Activated T-cell treated with anti-CD3 and anti-CD28 coated beads for 4 hours (primary cell): Measurements from ENCODE around the gene NME4.
"Not testable (repeated sequence)": the region's sequence is repeated elsewhere in the genome, so short reads cannot be mapped to it uniquely, and the experiment has no call there.

ENCODE experiments used
- DNase-seq: peaks from one replicate; pipeline ENCODE4 v3.0.0-alpha.2; 2020

Gene NME4

GRCh38 chr16:399340-400019, 2.5 kb downstream of the NME4 start:
- DNase-seq: no peak

GRCh38 chr16:400061-400591, 3.1 kb downstream of the NME4 start:
- DNase-seq: no peak

DNA sequence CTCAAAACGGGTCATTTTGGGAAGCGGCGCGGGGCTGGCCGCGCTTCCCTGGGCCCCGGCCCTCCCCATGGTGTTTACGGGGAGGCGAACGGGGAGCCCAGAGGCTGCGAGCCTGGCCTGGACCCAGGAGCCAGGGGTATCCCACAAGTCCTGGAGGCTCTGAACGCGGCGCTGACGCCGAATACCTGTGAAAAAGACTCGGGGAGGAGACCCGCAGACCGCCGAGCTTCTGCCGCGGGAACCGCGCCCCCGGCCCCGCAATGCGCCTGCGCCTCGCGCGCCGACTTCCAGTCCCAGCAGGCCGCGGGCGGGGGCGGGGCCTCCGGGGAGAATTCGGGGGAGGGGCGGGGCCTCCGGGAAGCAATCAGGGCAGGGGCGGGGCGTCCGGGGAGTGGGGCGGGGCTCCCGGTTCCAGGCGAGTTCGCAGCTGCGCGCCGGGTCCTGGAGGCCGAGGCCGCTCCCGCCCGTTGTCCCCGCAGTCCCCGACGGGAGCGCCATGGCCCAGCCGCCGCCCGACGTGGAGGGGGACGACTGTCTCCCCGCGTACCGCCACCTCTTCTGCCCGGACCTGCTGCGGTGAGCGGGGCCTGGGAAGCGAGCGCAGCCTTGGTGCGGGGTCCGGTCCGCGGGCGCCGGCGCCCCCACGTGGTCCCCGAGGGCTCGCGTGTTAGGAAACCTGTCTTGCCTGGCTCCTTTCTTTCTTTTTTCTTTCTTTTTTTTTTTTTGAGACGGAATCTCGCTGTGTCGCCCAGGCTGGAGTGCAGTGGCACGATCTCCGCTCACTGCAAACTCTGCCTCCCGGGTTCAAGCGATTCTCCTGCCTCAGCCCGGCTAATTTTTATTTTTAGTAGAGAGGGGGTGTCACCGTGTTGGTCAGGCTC, 4.7 kb downstream of the NME4 start, which contains the start of gene DECR2:
DECR2 (plus strand) TSS at position 418 of the 881 bp plus-strand sequence; CDS start at position 497, 79 bp downstream.
- DNase-seq: peak; percentile 100

DNA sequence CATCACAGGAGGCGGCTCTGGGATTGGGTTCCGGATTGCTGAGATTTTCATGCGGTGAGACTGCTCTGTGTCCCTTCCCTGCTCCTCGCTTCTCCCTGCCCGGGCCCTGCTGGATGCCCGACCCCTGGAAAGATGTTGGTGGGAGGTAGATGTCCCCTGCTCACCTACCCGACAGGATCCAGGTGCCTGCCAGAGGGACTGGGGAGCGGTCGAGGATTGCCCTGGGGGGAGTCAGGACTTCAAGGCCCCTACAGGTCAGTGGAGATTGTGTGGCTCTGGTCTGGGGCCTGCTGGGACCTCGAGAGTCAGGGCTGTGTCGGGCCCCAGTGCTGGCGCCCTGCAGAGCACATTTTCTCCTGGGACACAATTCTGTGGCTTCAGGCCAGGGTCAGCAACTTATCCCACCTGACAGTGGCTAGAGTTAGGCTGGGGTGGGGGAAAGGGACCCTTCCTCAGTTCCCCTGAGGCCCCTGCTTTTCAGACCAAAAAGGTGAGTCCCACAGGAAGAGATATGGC, 8.0 kb downstream of the NME4 start:
- DNase-seq: no peak

- no peak for DNase-seq
Observed at GRCh38 chr16:405548-406506, 8.8 kb downstream of the NME4 start.

GRCh38 chr16:407253-407652, 10.3 kb downstream of the NME4 start:
- no peak for DNase-seq

- no peak for DNase-seq
Observed at GRCh38 chr16:410516-411178, 13.6 kb downstream of the NME4 start.

DNA sequence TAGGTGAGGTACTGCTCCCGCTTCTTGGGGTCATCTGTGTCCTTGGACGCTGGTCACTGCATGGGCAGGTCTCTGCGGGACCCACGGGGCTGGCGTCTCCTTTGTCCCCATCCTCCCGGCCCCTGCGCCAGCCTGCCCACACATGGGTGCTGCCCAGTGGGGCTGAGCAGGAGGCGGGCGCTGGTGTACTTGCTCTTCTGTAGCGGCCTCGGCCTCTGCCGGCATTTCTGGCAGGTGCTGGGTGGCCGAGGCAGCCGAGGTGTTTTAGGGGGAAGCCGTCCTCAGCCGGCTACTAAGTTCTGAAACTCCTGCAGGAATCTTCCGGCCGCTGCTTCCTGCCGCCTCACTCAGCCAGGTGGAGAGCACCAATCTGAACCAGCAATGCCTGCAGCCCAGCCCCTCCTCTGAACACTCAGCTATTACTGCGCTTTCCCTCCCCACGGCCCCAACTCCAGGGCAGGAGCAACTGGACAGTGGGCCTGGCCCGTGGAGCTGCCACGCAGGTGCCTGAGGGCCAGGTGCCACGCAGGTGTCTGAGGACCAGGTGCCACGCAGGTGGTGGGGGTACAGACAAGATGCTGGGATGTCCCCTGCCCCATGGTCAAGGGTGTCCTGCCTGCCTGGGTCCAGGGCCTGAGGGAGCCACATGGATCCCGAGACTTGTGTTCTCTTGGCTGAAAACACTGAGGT, 14.7 kb downstream of the NME4 start:
- no peak for DNase-seq

DNA sequence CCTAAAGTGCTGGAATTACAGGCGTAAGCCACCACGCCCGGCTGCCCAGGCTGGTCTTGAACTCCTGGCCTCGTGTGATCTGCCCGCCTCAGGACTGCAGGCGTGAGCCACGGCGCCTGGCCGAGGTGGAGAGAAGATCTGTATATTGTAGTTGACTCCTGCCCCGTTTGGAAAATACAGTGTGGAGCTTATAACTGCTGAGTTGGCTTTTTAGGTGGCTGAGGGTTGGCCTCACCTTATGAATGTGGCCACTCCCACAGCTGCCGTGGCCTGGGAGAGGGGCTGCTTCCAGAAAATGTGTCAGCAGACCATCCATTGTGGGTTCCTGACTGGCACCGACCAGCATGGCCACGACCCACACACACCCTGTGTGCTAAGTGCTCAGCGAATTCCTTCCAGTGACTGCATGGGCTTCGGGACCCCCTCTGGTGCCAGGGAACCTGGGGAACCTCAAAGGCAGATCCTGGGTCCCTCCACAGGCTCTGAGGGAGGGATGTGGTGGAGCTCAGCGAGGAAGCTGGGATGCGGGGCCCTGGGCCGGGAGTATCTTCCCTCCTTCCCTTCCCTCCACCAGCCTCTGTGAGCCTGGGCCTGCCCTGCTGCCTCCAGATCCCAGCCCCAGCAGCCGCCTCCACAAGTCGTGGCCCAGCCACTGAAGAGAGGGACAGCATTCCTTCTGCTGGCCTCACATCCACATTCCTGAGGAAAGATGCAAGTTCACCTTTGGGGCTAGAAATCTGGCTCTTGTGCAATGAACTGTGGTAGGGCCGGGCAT, 17.6 kb downstream of the NME4 start:
- DNase-seq: no peak

- not testable (repeated sequence) for DNase-seq
Observed at GRCh38 chr16:415170-415498, 18.1 kb downstream of the NME4 start.

DNA sequence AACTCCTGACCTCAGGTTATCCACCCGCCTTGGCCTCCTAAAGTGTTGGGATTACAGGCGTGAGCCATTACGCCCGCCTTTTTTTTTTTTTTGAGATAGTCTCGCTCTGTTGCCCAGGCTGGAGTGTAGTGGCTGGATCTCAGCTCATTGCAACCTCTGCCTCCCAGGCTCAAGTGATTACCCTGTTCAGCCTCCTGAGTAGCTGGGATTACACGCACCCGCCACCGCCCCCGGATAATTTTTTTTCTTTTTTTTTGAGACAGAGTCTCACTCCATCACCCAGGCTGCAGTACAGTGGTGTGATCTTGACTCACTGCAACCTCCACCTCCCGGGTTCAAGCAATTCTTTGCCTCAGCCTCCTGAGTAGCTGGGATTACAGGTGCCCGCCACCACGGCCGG, 25.2 kb downstream of the NME4 start:
- not testable (repeated sequence) for DNase-seq

- no peak for DNase-seq
Observed at GRCh38 chr16:424033-424622, 27.1 kb downstream of the NME4 start.

DNA sequence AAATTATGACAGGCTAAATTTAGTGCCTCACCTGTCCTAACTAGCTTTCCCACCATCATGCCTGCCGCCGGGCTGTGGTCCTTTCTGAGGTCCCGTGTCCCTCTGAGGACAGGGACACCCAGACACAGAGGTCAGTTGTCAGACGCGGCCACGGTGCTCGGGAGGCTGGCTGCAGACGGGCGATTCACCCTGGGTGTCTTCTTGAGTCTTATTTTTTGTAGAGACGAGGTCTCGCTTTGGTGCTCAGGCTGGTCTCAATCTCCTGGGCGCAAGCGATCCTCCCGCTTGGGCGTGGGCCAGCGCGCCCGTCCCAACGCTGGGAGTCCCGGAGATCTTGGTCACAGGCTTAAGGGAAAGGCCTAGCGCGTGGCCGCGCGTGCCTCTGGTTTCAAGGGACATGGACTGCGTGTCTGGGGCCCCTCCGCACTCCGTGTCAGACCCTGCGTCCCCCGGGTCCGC, 27.7 kb downstream of the NME4 start:
- no peak for DNase-seq

DNA sequence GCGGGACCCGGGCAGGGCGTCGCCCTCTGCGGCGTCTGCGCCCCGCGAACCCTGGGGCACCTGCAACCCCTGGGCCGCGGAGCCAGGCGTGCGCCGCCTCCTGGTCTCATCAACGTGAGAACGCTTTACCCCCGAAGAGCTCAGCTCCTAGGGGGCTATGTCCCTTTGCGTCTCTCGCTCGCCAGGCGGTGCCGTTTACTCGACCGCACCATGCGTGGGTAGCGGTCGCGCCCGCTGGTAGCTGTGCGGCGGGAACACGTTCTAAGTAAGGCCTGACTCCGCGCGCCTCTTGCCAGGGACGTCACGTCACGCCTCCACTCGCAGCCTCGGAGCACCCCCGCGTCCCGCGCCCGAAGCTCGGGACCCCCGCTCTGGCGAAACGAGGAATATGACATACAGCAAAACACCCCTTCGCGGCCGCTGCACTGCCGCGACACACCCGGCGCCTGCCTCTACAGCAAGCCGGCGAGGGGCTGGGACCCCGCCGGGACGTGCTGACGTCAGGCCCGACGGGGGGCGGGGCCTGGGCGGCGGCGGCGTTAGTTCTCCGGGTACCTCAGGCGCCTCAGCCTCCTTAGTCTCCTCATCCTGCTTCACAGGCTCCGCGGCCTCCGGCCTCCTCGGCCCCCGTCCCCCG, 28.2 kb downstream of the NME4 start, which contains the start of gene RAB11FIP3:
RAB11FIP3 (plus strand) TSS at position 568 of the 637 bp plus-strand sequence. CDS start 358 bp downstream, outside the sequence.
- peak; percentile 78 for DNase-seq

GRCh38 chr16:425740-426114, 28.7 kb downstream of the NME4 start:
- DNase-seq: no peak

- no peak for DNase-seq
Observed at GRCh38 chr16:426115-426905, 29.3 kb downstream of the NME4 start.

- no peak for DNase-seq
Observed at GRCh38 chr16:426906-427249, 29.9 kb downstream of the NME4 start.

- DNase-seq: no peak
Observed at GRCh38 chr16:427250-427649, 30.3 kb downstream of the NME4 start.

DNA sequence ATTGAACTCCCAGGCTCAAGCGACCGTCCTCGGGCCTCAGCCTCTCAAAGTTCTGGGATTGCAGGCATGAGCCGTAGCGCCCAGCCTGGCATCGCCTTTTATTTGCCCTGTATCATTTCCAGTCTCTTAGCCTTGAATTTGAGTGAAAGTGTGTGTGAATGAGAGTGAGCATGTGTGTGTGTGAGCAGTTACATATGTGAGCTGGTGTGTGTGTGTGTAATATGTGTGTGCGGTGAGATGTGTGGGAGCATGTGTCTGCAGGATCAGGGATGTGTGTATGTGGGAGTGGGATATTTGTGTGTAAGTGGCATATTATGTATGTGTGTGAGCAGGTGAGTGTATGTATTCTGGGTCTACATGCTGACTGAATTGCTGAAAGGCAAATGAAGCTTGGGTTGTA, 33.9 kb downstream of the NME4 start:
- DNase-seq: no peak
